CD4-positive, alpha-beta memory T cell (primary cell): ENCODE data around the gene NMT2. TPM values are rescaled to one million over a fixed set of nuclear protein-coding genes. Genes with fewer than 3 reads are reported as not detected.

Experiments used
- CTCF ChIA-PET: fragments of 350-600 bp; sonication (Branson Sonifier 250); formaldehyde crosslinking; loops from one replicate; lab custom pipeline; 2021; ENCODE audit warnings: inconsistent platforms; ENCODE audit not compliant: partially characterized antibody; lab: Charles Lee
- POLR2A ChIA-PET: fragments of 350-600 bp; sonication (Branson Sonifier 250); formaldehyde crosslinking; loops from one replicate; lab custom pipeline; 2021; ENCODE audit not compliant: partially characterized antibody; lab: Charles Lee
- DNase-seq, 5 donors: peaks; one replicate each; pipeline versions ENCODE4 v3.0.0 to v3.0.0-alpha.2; 2020 to 2022; ENCODE audit warnings: mixed read lengths in 1 of 5
- H3K27ac ChIP-seq: one replicate; pipeline ENCODE4 v1.7.0; 2013; ENCODE audit warnings: low read depth, low read length
- H3K27me3 ChIP-seq: 2 replicates; pipeline ENCODE4 v1.7.0; 2013; ENCODE audit warnings: mild to moderate bottlenecking, low read length, moderate library complexity; ENCODE audit not compliant: insufficient read depth
- H3K36me3 ChIP-seq: 2 replicates; pipeline ENCODE4 v1.7.0; 2013; ENCODE audit warnings: mild to moderate bottlenecking, low read length, moderate library complexity; ENCODE audit not compliant: insufficient read depth
- H3K4me1 ChIP-seq: 2 replicates; pipeline ENCODE4 v1.7.0; 2013; ENCODE audit warnings: mild to moderate bottlenecking, low read length, moderate library complexity; ENCODE audit not compliant: insufficient read depth
- H3K4me3 ChIP-seq, 2 donors: one replicate each; pipeline ENCODE4 v1.7.0; 2013; ENCODE audit warnings: low read length in 2 of 2, mild to moderate bottlenecking in 1 of 2
- H3K9me3 ChIP-seq, 2 donors: one replicate each; pipeline ENCODE4 v1.7.0; 2013; ENCODE audit warnings: low read length in 2 of 2, control low read depth in 1 of 2; ENCODE audit not compliant: control insufficient read depth in 1 of 2
- H3K27ac Mint-ChIP-seq, 7 donors: one replicate each; pipeline ENCODE4 v1.8.0; 2020 to 2021; ENCODE audit warnings: mixed read lengths in 7 of 7, mild to moderate bottlenecking in 6 of 7, inconsistent platforms in 3 of 7, moderate library complexity in 3 of 7
- H3K27me3 Mint-ChIP-seq, 2 donors: one replicate each; pipeline ENCODE4 v1.8.0; 2020 to 2021; ENCODE audit warnings: mixed read lengths in 2 of 2
- H3K36me3 Mint-ChIP-seq, 2 donors: one replicate each; pipeline ENCODE4 v1.8.0; 2020 to 2021; ENCODE audit warnings: mixed read lengths in 2 of 2, inconsistent platforms in 1 of 2, mild to moderate bottlenecking in 1 of 2
- H3K4me1 Mint-ChIP-seq, 4 donors: one replicate each; pipeline ENCODE4 v1.8.0; 2020 to 2021; ENCODE audit warnings: mixed read lengths in 4 of 4, mild to moderate bottlenecking in 1 of 4
- H3K4me3 Mint-ChIP-seq, 8 donors: one replicate each; pipeline ENCODE4 v1.8.0; 2020 to 2021; ENCODE audit warnings: mixed read lengths in 8 of 8, mild to moderate bottlenecking in 7 of 8, moderate library complexity in 6 of 8, inconsistent platforms in 3 of 8
- H3K9me3 Mint-ChIP-seq, 8 donors: one replicate each; pipeline ENCODE4 v1.8.0; 2020 to 2021; ENCODE audit warnings: mixed read lengths in 8 of 8, mild to moderate bottlenecking in 5 of 8, inconsistent platforms in 3 of 8, moderate library complexity in 1 of 8
- intact Hi-C: fragments of 100-400 bp; cut with micrococcal nuclease; formaldehyde crosslinking; loops from one replicate; pipeline ENCODE4 v1.15.1; 2023
- polyA plus RNA-seq, 2 donors: library from polyadenylated mRNA; unstranded; fragments of 300-500 nt; fragmentation: Illumina TruSeq; gene quantifications; one replicate each; pipeline ENCODE4 v1.2.3, GENCODE V29; 2021
- total RNA-seq, 2 experiments: library from RNA; stranded (reverse); gene quantifications; one replicate each; pipeline ENCODE4 v1.2.3, GENCODE V29; 2021

Gene NMT2
- total and polyA plus RNA-seq, 4 experiments from 2014 or later: 38.7 to 101 (median 77.4) TPM

GRCh38 chr10:15200626-15201025 is 32.1 kb upstream of the NMT2 start:
- H3K27me3 Mint-ChIP-seq: peaks cover 0 to 1% of the 10 kb centered on the region in 2 donors
- no peak for DNase-seq
- Histone ChIP-seq H3K27me3 (no peaks in the 10 kb centered on the region), H3K27ac (no peak overlapping the region), H3K9me3 (no peaks in the 10 kb centered on the region), H3K36me3 (no peaks in the 10 kb centered on the region), H3K4me1 (peaks cover 43% of the 10 kb centered on the region), H3K4me3 (no peak overlapping the region)
- peak overlapping the region in 2 of 8 donors; percentile 10 to 20 for H3K4me3 Mint-ChIP-seq
- CTCF ChIA-PET: interaction anchor here (1.4 to 1.6 kb wide), 3 partner anchors 9 to 16 kb away, joined by 3 to 4 read pairs (median 3); no protein-coding TSS in a partner anchor
- no peaks in the 10 kb centered on the region for H3K9me3 Mint-ChIP-seq
- peak overlapping the region in 3 of 7 donors; percentile 3 to 50 (median 32) for H3K27ac Mint-ChIP-seq
- intact Hi-C loops: no loop called here
- POLR2A ChIA-PET: interaction anchor here (4.4 kb wide), 1 partner anchor 32 kb away, joined by 21 read pairs; the partner anchor contains the start of gene NMT2
- peaks cover 0 to 3% of the 10 kb centered on the region in 2 donors for H3K36me3 Mint-ChIP-seq
- peaks cover 9 to 81% (median 48%) of the 10 kb centered on the region in 4 donors for H3K4me1 Mint-ChIP-seq

GRCh38 chr10:15197911-15198310 is 29.4 kb upstream of the NMT2 start:
- Mint-ChIP-seq H3K27ac (peak overlapping the region in 3 of 7 donors; percentile 52 to 80 (median 78)), H3K27me3 (peaks cover 0 to 1% of the 10 kb centered on the region in 2 donors), H3K4me1 (peaks cover 7 to 67% (median 38%) of the 10 kb centered on the region in 4 donors), H3K4me3 (peak overlapping the region in 3 of 8 donors; percentile 75 to 85 (median 83)), H3K9me3 (no peaks in the 10 kb centered on the region), H3K36me3 (peaks cover 0 to 3% of the 10 kb centered on the region in 2 donors)
- Histone ChIP-seq H3K27ac (no peak overlapping the region), H3K4me1 (peaks cover 43% of the 10 kb centered on the region), H3K27me3 (no peaks in the 10 kb centered on the region), H3K9me3 (no peaks in the 10 kb centered on the region), H3K36me3 (no peaks in the 10 kb centered on the region), H3K4me3 (no peak overlapping the region)
- POLR2A ChIA-PET: interaction anchor here (0.7 to 2.7 kb wide), 7 partner anchors 9 to 31 kb away, joined by 3 to 26 read pairs (median 5); partner anchors contain the start of gene NMT2
- intact Hi-C loops: loop anchor here (1.0 kb wide), 2 partner anchors 11 to 29 kb away; no protein-coding TSS in a partner anchor
- CTCF ChIA-PET: interaction anchor here (0.9 to 1.6 kb wide), 5 partner anchors 11 to 35 kb away, joined by 3 to 6 read pairs (median 5); no protein-coding TSS in a partner anchor
- DNase-seq: no peak

GRCh38 chr10:15197276-15197675 is 28.8 kb upstream of the NMT2 start:
- ChIA-PET POLR2A (interaction anchor here (0.9 to 2.7 kb wide), 8 partner anchors 9 to 30 kb away, joined by 3 to 26 read pairs (median 5); partner anchors contain the start of gene NMT2), CTCF (interaction anchor here (0.6 to 1.7 kb wide), 6 partner anchors 12 to 55 kb away, joined by 3 to 6 read pairs (median 4); partner anchors contain the start of gene NMT2)
- DNase-seq: no peak
- Histone ChIP-seq H3K9me3 (no peaks in the 10 kb centered on the region), H3K36me3 (no peaks in the 10 kb centered on the region), H3K27me3 (no peaks in the 10 kb centered on the region), H3K4me1 (peaks cover 43% of the 10 kb centered on the region), H3K27ac (no peak overlapping the region), H3K4me3 (no peak overlapping the region)
- peak overlapping the region in 6 of 7 donors; percentile 49 to 94 (median 83) for H3K27ac Mint-ChIP-seq
- peak overlapping the region in 7 of 8 donors; percentile 14 to 85 (median 69) for H3K4me3 Mint-ChIP-seq
- peaks cover 7 to 66% (median 37%) of the 10 kb centered on the region in 4 donors for H3K4me1 Mint-ChIP-seq
- H3K9me3 Mint-ChIP-seq: no peaks in the 10 kb centered on the region
- H3K36me3 Mint-ChIP-seq: peaks cover 0 to 3% of the 10 kb centered on the region in 2 donors
- intact Hi-C loops: loop anchor here (1.0 kb wide), 2 partner anchors 12 to 28 kb away; no protein-coding TSS in a partner anchor
- H3K27me3 Mint-ChIP-seq: peaks cover 0 to 1% of the 10 kb centered on the region in 2 donors

GRCh38 chr10:15196021-15196834 is 27.7 kb upstream of the NMT2 start:
- Histone ChIP-seq H3K27me3 (no peaks in the 10 kb centered on the region), H3K36me3 (no peaks in the 10 kb centered on the region), H3K4me1 (peaks cover 43% of the 10 kb centered on the region), H3K9me3 (no peaks in the 10 kb centered on the region), H3K4me3 (no peak overlapping the region), H3K27ac (no peak overlapping the region)
- intact Hi-C loops: no loop called here
- H3K9me3 Mint-ChIP-seq: no peaks in the 10 kb centered on the region
- peak overlapping the region; percentile 22 to 74 (median 49) for H3K4me3 Mint-ChIP-seq
- peak in 1 of 5 donors; percentile 17 for DNase-seq
- H3K4me1 Mint-ChIP-seq: peaks cover 7 to 63% (median 35%) of the 10 kb centered on the region in 4 donors
- peak overlapping the region in 5 of 7 donors; percentile 19 to 84 (median 79) for H3K27ac Mint-ChIP-seq
- H3K27me3 Mint-ChIP-seq: peaks cover 0 to 1% of the 10 kb centered on the region in 2 donors
- ChIA-PET CTCF (interaction anchor here (0.6 to 1.7 kb wide), 4 partner anchors 13 to 54 kb away, joined by 3 to 6 read pairs (median 4); partner anchors contain the start of gene NMT2), POLR2A (interaction anchor here (0.7 to 2.7 kb wide), 6 partner anchors 8 to 27 kb away, joined by 4 to 26 read pairs (median 10); partner anchors contain the start of gene NMT2)
- peaks cover 0 to 3% of the 10 kb centered on the region in 2 donors for H3K36me3 Mint-ChIP-seq

GRCh38 chr10:15189133-15189885 is 20.8 kb upstream of the NMT2 start:
- Histone ChIP-seq H3K36me3 (no peaks in the 10 kb centered on the region), H3K4me3 (no peak overlapping the region), H3K27ac (no peak overlapping the region), H3K27me3 (no peaks in the 10 kb centered on the region), H3K9me3 (no peaks in the 10 kb centered on the region), H3K4me1 (peaks cover 42% of the 10 kb centered on the region)
- Mint-ChIP-seq H3K4me3 (peak overlapping the region in 4 of 8 donors; percentile 6 to 64 (median 29)), H3K9me3 (no peaks in the 10 kb centered on the region), H3K27ac (peak overlapping the region in 5 of 7 donors; percentile 1 to 64 (median 22)), H3K27me3 (no peaks in the 10 kb centered on the region), H3K4me1 (peaks cover 18 to 52% (median 34%) of the 10 kb centered on the region in 4 donors), H3K36me3 (no peaks in the 10 kb centered on the region)
- DNase-seq: no peak
- ChIA-PET CTCF (interaction anchor here (1.6 to 6.9 kb wide), 2 partner anchors 20 to 21 kb away, joined by 5 to 48 read pairs; partner anchors contain the start of gene NMT2), POLR2A (interaction anchor here (0.8 to 3.0 kb wide), 7 partner anchors 8 to 21 kb away, joined by 3 to 21 read pairs (median 3); partner anchors contain the start of gene NMT2)
- intact Hi-C loops: loop anchor here (2.0 kb wide), 1 partner anchor 13 kb away; no protein-coding TSS in a partner anchor

GRCh38 chr10:15188603-15189002 is 20.1 kb upstream of the NMT2 start:
- peaks cover 42% of the 10 kb centered on the region for H3K4me1 ChIP-seq
- no peak for DNase-seq
- H3K27me3 ChIP-seq: no peaks in the 10 kb centered on the region
- Mint-ChIP-seq H3K4me3 (peak overlapping the region in 5 of 8 donors; percentile 2 to 64 (median 43)), H3K4me1 (peaks cover 18 to 52% (median 34%) of the 10 kb centered on the region in 4 donors), H3K27ac (peak overlapping the region in 6 of 7 donors; percentile 1 to 83 (median 17)), H3K27me3 (no peaks in the 10 kb centered on the region), H3K36me3 (no peaks in the 10 kb centered on the region), H3K9me3 (peaks cover 0 to 1% (median 0%) of the 10 kb centered on the region in 8 donors)
- H3K9me3 ChIP-seq: no peaks in the 10 kb centered on the region
- intact Hi-C loops: loop anchor here (2.0 kb wide), 1 partner anchor 14 kb away; no protein-coding TSS in a partner anchor
- no peak overlapping the region for H3K27ac ChIP-seq
- POLR2A ChIA-PET: interaction anchor here (0.5 to 3.0 kb wide), 6 partner anchors 9 to 22 kb away, joined by 3 to 21 read pairs (median 4); partner anchors contain the start of gene NMT2
- H3K4me3 ChIP-seq: no peak overlapping the region
- no peaks in the 10 kb centered on the region for H3K36me3 ChIP-seq
- CTCF ChIA-PET: interaction anchor here (1.6 to 6.9 kb wide), 2 partner anchors 20 to 21 kb away, joined by 5 to 48 read pairs; partner anchors contain the start of gene NMT2
